ENCODE results near the gene KCNJ6.
"Not testable (repeated sequence)": the region's sequence is repeated elsewhere in the genome, so short reads cannot be mapped to it uniquely, and the experiment has no call there.

The KCNJ6 gene

GRCh38 chr21:37744551-37744950 lies 171.7 kb downstream of the KCNJ6 start:
- Histone ChIP-seq H3K4me1 (ENCODE audit: insufficient read depth, low read length) (no peaks in the 10 kb centered on the region), H3K9me3 (ENCODE audit: insufficient read depth, low read depth, low read length) (no peaks in the 10 kb centered on the region), H3K9ac (ENCODE audit: low read depth, low read length) (no peak overlapping the region), H3K4me3 (ENCODE audit: low read length) (no peak overlapping the region), H3K27ac (ENCODE audit: low read length) (no peak overlapping the region), H3K36me3 (ENCODE audit: insufficient read depth, low read depth, low read length) (no peaks in the 10 kb centered on the region), H3K27me3 (ENCODE audit: insufficient read depth, low read length) (no peaks in the 10 kb centered on the region)

- no peak overlapping the region for H3K27ac ChIP-seq (ENCODE audit: low read length)
- no peaks in the 10 kb centered on the region for H3K9me3 ChIP-seq (ENCODE audit: insufficient read depth, low read depth, low read length)
- no peaks in the 10 kb centered on the region for H3K36me3 ChIP-seq (ENCODE audit: insufficient read depth, low read depth, low read length)
- no peaks in the 10 kb centered on the region for H3K4me1 ChIP-seq (ENCODE audit: insufficient read depth, low read length)
- no peaks in the 10 kb centered on the region for H3K27me3 ChIP-seq (ENCODE audit: insufficient read depth, low read length)
- no peak overlapping the region for H3K9ac ChIP-seq (ENCODE audit: low read depth, low read length)
- H3K4me3 ChIP-seq (ENCODE audit: low read length) = no peak overlapping the region
Measured at GRCh38 chr21:37742532-37742931, 173.7 kb downstream of the KCNJ6 start.

- H3K36me3 ChIP-seq (ENCODE audit: insufficient read depth, low read depth, low read length) = no peaks in the 10 kb centered on the region
- no peaks in the 10 kb centered on the region for H3K27me3 ChIP-seq (ENCODE audit: insufficient read depth, low read length)
- no peak overlapping the region for H3K27ac ChIP-seq (ENCODE audit: low read length)
- H3K4me3 ChIP-seq (ENCODE audit: low read length) = no peak overlapping the region
- no peaks in the 10 kb centered on the region for H3K4me1 ChIP-seq (ENCODE audit: insufficient read depth, low read length)
- H3K9ac ChIP-seq (ENCODE audit: low read depth, low read length) = no peak overlapping the region
- no peaks in the 10 kb centered on the region for H3K9me3 ChIP-seq (ENCODE audit: insufficient read depth, low read depth, low read length)
Measured at GRCh38 chr21:37742115-37742514, 174.1 kb downstream of the KCNJ6 start.

DNA sequence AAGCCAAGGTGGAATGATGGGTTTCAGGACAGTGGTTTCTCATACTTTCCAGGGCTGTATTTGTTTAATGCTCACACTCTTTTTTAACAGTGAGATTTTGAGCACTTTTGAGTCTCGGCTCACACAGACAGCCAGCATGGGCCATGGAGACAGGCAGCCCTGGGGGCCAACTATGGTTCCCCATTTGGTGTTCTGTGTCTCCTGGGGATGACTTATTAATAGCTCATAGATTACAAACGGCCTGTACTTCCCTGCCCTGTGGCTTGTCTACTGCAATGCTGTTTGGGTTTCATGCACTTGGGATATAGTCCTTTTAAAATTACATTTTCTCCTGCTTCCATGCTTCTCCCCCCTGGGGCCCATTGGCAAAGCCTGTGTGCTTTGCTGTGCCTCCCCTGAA lies 178.3 kb downstream of the KCNJ6 start:
- no peaks in the 10 kb centered on the region for H3K36me3 ChIP-seq (ENCODE audit: insufficient read depth, low read depth, low read length)

DNA sequence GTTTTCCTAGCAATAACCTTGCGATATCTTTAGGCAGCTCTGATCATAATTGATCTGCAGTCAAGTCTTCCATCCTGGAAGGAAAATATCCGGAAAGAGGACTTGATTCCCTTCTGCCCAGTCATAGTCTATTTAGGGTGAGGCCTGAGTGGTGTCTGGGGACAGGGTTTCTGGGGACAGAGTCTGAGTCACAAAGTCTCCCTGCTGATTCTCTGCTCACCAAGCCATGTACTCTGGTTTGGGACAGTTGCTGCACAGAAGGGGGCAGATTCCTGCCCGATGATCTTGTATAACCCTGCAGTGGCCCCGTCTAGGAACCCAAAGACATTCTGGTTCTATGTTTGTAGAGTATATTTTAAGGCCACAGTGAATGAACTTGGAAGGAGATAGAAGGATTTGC lies 178.8 kb downstream of the KCNJ6 start:
- no peaks in the 10 kb centered on the region for H3K27me3 ChIP-seq (ENCODE audit: insufficient read depth, low read length)
- no peaks in the 10 kb centered on the region for H3K9me3 ChIP-seq (ENCODE audit: insufficient read depth, low read depth, low read length)
- H3K36me3 ChIP-seq (ENCODE audit: insufficient read depth, low read depth, low read length) = no peaks in the 10 kb centered on the region
- H3K4me3 ChIP-seq (ENCODE audit: low read length) = no peak overlapping the region
- no peak overlapping the region for H3K27ac ChIP-seq (ENCODE audit: low read length)
- H3K9ac ChIP-seq (ENCODE audit: low read depth, low read length) = no peak overlapping the region
- no peaks in the 10 kb centered on the region for H3K4me1 ChIP-seq (ENCODE audit: insufficient read depth, low read length)

More for the DNA sequence above, 178.3 kb downstream of the KCNJ6 start:
- Histone ChIP-seq H3K27ac (ENCODE audit: low read length) (no peak overlapping the region), H3K4me3 (ENCODE audit: low read length) (no peak overlapping the region), H3K9ac (ENCODE audit: low read depth, low read length) (no peak overlapping the region), H3K9me3 (ENCODE audit: insufficient read depth, low read depth, low read length) (no peaks in the 10 kb centered on the region), H3K4me1 (ENCODE audit: insufficient read depth, low read length) (no peaks in the 10 kb centered on the region), H3K27me3 (ENCODE audit: insufficient read depth, low read length) (no peaks in the 10 kb centered on the region)

- H3K36me3 ChIP-seq (ENCODE audit: insufficient read depth, low read depth, low read length) = no peaks in the 10 kb centered on the region
- H3K4me3 ChIP-seq (ENCODE audit: low read length) = no peak overlapping the region
- no peak overlapping the region for H3K9ac ChIP-seq (ENCODE audit: low read depth, low read length)
- no peak overlapping the region for H3K27ac ChIP-seq (ENCODE audit: low read length)
- H3K9me3 ChIP-seq (ENCODE audit: insufficient read depth, low read depth, low read length) = no peaks in the 10 kb centered on the region
- no peaks in the 10 kb centered on the region for H3K27me3 ChIP-seq (ENCODE audit: insufficient read depth, low read length)
- H3K4me1 ChIP-seq (ENCODE audit: insufficient read depth, low read length) = no peaks in the 10 kb centered on the region
Measured at GRCh38 chr21:37734846-37735245, 181.4 kb downstream of the KCNJ6 start.

DNA sequence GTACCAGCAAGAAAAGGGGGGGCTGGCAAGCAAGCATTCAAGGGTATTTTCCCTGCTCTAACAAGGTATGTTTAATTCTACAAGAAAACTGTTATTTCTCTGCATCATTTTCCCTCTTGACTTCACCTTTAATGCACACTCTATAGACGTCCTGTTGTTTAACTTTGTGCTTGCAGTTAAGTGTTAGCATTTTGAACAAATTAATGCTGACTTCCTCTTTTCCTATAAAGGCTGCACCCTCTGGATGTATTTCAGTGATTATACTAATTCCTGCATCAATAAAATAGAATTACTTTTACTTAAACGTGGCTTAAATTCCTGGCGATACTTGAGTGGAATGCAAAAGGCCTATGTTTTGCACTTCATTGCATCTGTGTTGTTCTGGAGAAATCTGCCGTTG lies 183.3 kb downstream of the KCNJ6 start:
- Histone ChIP-seq H3K9me3 (ENCODE audit: insufficient read depth, low read depth, low read length) (no peaks in the 10 kb centered on the region), H3K36me3 (ENCODE audit: insufficient read depth, low read depth, low read length) (no peaks in the 10 kb centered on the region), H3K9ac (ENCODE audit: low read depth, low read length) (no peak overlapping the region), H3K4me1 (ENCODE audit: insufficient read depth, low read length) (no peaks in the 10 kb centered on the region), H3K27me3 (ENCODE audit: insufficient read depth, low read length) (no peaks in the 10 kb centered on the region), H3K4me3 (ENCODE audit: low read length) (no peak overlapping the region), H3K27ac (ENCODE audit: low read length) (no peak overlapping the region)

DNA sequence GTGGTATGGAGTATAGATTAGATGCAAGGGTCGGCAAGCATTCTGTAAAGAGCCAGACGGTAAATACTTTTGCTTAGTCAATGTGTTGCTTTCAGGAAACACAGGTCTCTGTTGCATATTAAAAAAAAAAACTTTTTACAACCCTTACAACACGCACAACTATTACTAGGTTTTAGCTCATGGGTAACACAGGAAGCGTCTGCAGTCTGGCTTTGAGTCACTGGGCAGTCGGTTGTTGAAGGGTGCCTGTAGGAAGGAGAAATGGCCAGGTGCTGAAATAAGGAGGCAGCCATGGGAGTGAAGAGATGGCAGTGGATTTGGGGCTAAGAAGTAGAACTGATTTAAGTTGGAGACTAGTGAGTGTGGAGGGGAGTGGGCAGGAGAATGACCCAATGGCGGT lies 192.1 kb downstream of the KCNJ6 start:
- H3K4me1 ChIP-seq (ENCODE audit: insufficient read depth, low read length) = no peaks in the 10 kb centered on the region
- H3K27ac ChIP-seq (ENCODE audit: low read length) = no peak overlapping the region
- H3K36me3 ChIP-seq (ENCODE audit: insufficient read depth, low read depth, low read length) = no peaks in the 10 kb centered on the region
- H3K4me3 ChIP-seq (ENCODE audit: low read length) = no peak overlapping the region
- no peaks in the 10 kb centered on the region for H3K9me3 ChIP-seq (ENCODE audit: insufficient read depth, low read depth, low read length)
- H3K27me3 ChIP-seq (ENCODE audit: insufficient read depth, low read length) = no peaks in the 10 kb centered on the region
- no peak overlapping the region for H3K9ac ChIP-seq (ENCODE audit: low read depth, low read length)

GRCh38 chr21:37717534-37717933 lies 198.7 kb downstream of the KCNJ6 start:
- Histone ChIP-seq H3K9me3 (ENCODE audit: insufficient read depth, low read depth, low read length) (no peaks in the 10 kb centered on the region), H3K36me3 (ENCODE audit: insufficient read depth, low read depth, low read length) (no peaks in the 10 kb centered on the region), H3K27me3 (ENCODE audit: insufficient read depth, low read length) (no peaks in the 10 kb centered on the region), H3K9ac (ENCODE audit: low read depth, low read length) (no peak overlapping the region), H3K4me3 (ENCODE audit: low read length) (no peak overlapping the region), H3K27ac (ENCODE audit: low read length) (no peak overlapping the region), H3K4me1 (ENCODE audit: insufficient read depth, low read length) (no peaks in the 10 kb centered on the region)

DNA sequence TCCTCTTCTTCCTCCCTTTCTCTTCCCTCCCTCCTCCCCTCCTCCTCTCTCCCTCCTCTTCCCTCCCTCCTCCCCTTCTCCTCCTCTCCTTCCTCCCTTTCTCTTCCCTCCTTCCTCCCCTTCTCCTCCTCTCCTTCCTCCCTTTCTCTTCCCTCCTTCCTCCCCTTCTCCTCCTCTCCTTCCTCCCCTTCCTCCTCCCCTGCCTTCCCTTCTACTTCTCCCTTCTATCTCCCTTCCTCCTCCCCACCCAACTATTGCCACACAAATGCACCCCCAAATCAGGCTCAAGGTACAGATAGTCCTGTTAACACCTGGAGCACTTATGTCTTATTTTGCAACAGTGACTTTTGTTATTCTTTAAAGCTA lies 203.7 kb downstream of the KCNJ6 start:
- H3K27ac ChIP-seq (ENCODE audit: low read length); H3K36me3 ChIP-seq (ENCODE audit: insufficient read depth, low read depth, low read length); H3K4me1 ChIP-seq (ENCODE audit: insufficient read depth, low read length); H3K4me3 ChIP-seq (ENCODE audit: low read length); H3K9me3 ChIP-seq (ENCODE audit: insufficient read depth, low read depth, low read length); H3K27me3 ChIP-seq (ENCODE audit: insufficient read depth, low read length); H3K9ac ChIP-seq (ENCODE audit: low read depth, low read length): not testable (repeated sequence)

DNA sequence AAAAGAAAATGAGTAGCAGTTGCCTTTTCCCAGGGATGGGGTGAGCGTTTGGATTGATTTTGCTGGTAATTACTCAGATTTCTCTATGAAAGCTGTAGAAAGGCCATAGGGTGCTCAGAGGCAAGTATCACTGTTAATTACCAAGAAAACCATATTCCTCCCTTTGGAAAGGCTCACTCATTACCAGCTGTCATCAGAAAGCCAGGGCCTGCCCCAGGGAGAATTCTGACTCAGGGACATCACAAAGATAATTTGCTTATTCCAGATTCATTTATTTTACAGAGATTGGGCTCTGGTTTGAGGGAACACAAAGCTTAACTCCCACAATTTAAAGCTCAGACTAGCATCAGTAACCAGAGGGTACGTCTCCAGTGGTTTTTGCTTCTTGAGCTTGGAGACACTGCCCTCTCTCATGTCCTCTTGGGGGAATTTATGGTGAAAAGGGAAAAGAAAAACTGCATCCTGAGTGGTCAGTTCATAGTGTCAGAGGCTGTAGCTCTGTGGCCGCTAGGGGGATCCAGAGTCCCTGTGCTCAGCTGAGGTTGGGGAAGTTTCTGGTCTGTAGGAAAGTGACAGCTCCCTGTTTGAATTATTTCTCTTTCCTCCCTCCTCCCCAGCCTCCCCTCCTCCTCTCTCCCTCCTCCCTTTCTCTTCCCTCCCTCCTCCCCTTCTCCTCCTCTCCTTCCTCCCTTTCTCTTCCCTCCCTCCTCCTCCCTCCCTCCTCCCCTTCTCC lies 204.3 kb downstream of the KCNJ6 start:
- Histone ChIP-seq H3K4me1 (ENCODE audit: insufficient read depth, low read length) (no peaks in the 10 kb centered on the region), H3K27me3 (ENCODE audit: insufficient read depth, low read length) (no peaks in the 10 kb centered on the region), H3K9me3 (ENCODE audit: insufficient read depth, low read depth, low read length) (no peaks in the 10 kb centered on the region), H3K36me3 (ENCODE audit: insufficient read depth, low read depth, low read length) (no peaks in the 10 kb centered on the region), H3K9ac (ENCODE audit: low read depth, low read length) (no peak overlapping the region), H3K4me3 (ENCODE audit: low read length) (no peak overlapping the region), H3K27ac (ENCODE audit: low read length) (no peak overlapping the region)

DNA sequence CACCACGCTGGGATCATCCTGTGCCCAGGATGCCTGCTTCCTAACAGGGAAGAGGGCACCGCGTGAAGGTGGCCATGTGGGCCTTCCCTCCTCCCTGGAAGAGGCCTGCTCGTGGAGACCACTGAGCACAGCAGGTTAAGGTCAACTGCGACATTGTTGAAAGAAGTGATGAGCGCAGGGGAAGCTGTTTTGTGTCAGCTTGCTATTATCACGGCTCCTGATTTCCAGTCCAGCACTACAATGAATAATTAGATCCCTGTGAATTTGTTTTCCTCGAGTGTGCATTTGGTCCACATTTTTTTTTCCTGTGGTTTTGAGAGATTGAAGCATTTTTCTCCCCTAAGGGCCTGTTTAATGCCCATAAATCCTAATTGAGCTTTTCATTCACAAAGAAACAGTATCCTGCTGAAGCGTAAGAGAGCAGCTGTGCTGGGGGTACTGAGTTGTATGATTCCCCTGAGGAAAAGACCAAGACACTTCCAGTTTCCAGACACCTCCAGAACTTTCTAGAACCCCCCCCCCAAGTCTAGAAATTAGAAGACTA lies 204.9 kb downstream of the KCNJ6 start:
- Histone ChIP-seq H3K27ac (ENCODE audit: low read length) (no peak overlapping the region), H3K9me3 (ENCODE audit: insufficient read depth, low read depth, low read length) (no peaks in the 10 kb centered on the region), H3K36me3 (ENCODE audit: insufficient read depth, low read depth, low read length) (no peaks in the 10 kb centered on the region), H3K4me3 (ENCODE audit: low read length) (no peak overlapping the region), H3K9ac (ENCODE audit: low read depth, low read length) (no peak overlapping the region), H3K27me3 (ENCODE audit: insufficient read depth, low read length) (no peaks in the 10 kb centered on the region), H3K4me1 (ENCODE audit: insufficient read depth, low read length) (no peaks in the 10 kb centered on the region)

Data from iPS-20b (cell line).